ENCODE measurements around the gene RAI1. TPM values are rescaled to one million over a fixed set of nuclear protein-coding genes. Genes with fewer than 3 reads are reported as not detected.

The RAI1 gene
- total and polyA plus RNA-seq, 2 of the 13 experiments (the other 11 are each of a cell fraction or from before 2014, with no cell fraction given), result 3.4 to 5.2 TPM

DNA sequence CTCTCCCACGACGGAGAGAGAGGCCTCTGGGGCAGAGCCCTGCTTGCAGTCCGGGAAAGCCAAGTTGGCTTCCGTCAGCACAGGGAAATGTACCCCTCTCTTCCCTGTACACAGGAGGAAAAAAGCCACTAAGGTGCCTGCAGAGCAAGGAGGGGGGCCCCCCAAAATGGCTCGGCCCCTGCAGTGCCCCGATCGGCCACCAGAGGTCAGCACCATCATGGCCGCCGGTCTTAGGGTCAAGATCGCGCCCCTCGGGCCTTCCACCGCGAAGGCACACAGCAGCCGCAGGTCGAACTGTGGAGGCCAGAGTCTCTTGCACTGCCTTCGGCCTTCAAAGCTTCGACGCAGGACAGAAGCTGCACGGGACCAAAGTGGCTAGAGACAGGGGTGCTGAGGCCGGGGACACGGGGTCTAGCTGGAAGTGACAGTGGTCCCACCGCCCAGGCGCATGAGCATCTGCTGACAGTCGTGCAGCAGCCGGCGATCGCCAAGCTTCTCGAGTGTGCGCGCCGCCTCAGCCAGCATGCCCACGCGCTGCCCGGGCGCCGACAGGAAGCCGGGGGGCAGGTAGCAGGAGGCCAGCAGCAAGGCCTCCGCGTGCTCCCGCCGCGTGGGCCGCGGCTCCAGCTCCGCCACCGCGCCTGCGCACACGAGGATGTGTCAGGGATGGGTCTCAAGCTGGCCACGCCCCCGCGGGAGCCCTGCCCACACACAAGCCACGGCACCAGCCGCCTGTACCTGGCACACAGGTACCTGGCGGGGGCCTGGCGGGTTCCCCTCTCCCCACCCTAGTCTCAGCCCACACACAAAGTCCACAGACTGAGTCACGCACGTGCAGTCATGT, 131.2 kb downstream of the RAI1 start (continued):
- TF ChIP-seq GLMP (CRISPR knock-in tag; IDR thresholded peaks at IDR 0.05; ENCODE audit: borderline replicate concordance) (no peak), ZBTB38 (CRISPR knock-in tag; IDR thresholded peaks at IDR 0.05) (peak; percentile 91), ZNF556 (CRISPR knock-in tag; IDR thresholded peaks at IDR 0.05; ENCODE audit: borderline replicate concordance) (0 out of 2 replicates have a peak, but pooled peaks have one; percentile 37), ZNF883 (CRISPR knock-in tag; IDR thresholded peaks at IDR 0.05; ENCODE audit: not compliant biosample characterization) (no peak), ZNF747 (CRISPR knock-in tag; IDR thresholded peaks at IDR 0.05; ENCODE audit: borderline replicate concordance) (no peak), SMAD9 (CRISPR knock-in tag; IDR thresholded peaks at IDR 0.05) (no peak), SRY (CRISPR knock-in tag; IDR thresholded peaks at IDR 0.05) (no peak), ZNF12 (CRISPR knock-in tag; IDR thresholded peaks at IDR 0.05) (no peak), ZNF234 (CRISPR knock-in tag; conservative IDR thresholded peaks at IDR 0.05) (no peak), NFIC (IDR thresholded peaks at IDR 0.05; ENCODE audit: low read length) (no peak), PHF21A (CRISPR knock-in tag; IDR thresholded peaks at IDR 0.05) (peak; percentile 74; the same call in 1 of the 2 replicates), SKI (IDR thresholded peaks at IDR 0.05; ENCODE audit: partially characterized antibody) (peak; percentile 9), ZFP37 (CRISPR knock-in tag; IDR thresholded peaks at IDR 0.05; ENCODE audit: borderline replicate concordance) (0 out of 2 replicates have a peak, but pooled peaks have one; percentile 53), CAMTA2 (CRISPR knock-in tag; IDR thresholded peaks at IDR 0.05; ENCODE audit: borderline replicate concordance) (no peak), ZBTB2 (CRISPR knock-in tag; IDR thresholded peaks at IDR 0.05; ENCODE audit: low read depth) (no peak)
- TF ChIP-seq, protein P1, sequence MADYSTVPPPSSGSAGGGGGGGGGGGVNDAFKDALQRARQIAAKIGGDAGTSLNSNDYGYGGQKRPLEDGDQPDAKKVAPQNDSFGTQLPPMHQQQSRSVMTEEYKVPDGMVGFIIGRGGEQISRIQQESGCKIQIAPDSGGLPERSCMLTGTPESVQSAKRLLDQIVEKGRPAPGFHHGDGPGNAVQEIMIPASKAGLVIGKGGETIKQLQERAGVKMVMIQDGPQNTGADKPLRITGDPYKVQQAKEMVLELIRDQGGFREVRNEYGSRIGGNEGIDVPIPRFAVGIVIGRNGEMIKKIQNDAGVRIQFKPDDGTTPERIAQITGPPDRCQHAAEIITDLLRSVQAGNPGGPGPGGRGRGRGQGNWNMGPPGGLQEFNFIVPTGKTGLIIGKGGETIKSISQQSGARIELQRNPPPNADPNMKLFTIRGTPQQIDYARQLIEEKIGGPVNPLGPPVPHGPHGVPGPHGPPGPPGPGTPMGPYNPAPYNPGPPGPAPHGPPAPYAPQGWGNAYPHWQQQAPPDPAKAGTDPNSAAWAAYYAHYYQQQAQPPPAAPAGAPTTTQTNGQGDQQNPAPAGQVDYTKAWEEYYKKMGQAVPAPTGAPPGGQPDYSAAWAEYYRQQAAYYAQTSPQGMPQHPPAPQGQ (CRISPR knock-in tag; IDR thresholded peaks at IDR 0.05; ENCODE audit: borderline replicate concordance), result no peak
- TF ChIP-seq, protein P2, sequence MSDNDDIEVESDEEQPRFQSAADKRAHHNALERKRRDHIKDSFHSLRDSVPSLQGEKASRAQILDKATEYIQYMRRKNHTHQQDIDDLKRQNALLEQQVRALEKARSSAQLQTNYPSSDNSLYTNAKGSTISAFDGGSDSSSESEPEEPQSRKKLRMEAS (IDR thresholded peaks at IDR 0.05), result peak; percentile 58; the same call in 1 of the 2 replicates
- TF ChIP-seq, protein P3, sequence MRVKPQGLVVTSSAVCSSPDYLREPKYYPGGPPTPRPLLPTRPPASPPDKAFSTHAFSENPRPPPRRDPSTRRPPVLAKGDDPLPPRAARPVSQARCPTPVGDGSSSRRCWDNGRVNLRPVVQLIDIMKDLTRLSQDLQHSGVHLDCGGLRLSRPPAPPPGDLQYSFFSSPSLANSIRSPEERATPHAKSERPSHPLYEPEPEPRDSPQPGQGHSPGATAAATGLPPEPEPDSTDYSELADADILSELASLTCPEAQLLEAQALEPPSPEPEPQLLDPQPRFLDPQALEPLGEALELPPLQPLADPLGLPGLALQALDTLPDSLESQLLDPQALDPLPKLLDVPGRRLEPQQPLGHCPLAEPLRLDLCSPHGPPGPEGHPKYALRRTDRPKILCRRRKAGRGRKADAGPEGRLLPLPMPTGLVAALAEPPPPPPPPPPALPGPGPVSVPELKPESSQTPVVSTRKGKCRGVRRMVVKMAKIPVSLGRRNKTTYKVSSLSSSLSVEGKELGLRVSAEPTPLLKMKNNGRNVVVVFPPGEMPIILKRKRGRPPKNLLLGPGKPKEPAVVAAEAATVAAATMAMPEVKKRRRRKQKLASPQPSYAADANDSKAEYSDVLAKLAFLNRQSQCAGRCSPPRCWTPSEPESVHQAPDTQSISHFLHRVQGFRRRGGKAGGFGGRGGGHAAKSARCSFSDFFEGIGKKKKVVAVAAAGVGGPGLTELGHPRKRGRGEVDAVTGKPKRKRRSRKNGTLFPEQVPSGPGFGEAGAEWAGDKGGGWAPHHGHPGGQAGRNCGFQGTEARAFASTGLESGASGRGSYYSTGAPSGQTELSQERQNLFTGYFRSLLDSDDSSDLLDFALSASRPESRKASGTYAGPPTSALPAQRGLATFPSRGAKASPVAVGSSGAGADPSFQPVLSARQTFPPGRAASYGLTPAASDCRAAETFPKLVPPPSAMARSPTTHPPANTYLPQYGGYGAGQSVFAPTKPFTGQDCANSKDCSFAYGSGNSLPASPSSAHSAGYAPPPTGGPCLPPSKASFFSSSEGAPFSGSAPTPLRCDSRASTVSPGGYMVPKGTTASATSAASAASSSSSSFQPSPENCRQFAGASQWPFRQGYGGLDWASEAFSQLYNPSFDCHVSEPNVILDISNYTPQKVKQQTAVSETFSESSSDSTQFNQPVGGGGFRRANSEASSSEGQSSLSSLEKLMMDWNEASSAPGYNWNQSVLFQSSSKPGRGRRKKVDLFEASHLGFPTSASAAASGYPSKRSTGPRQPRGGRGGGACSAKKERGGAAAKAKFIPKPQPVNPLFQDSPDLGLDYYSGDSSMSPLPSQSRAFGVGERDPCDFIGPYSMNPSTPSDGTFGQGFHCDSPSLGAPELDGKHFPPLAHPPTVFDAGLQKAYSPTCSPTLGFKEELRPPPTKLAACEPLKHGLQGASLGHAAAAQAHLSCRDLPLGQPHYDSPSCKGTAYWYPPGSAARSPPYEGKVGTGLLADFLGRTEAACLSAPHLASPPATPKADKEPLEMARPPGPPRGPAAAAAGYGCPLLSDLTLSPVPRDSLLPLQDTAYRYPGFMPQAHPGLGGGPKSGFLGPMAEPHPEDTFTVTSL (CRISPR knock-in tag; IDR thresholded peaks at IDR 0.05; ENCODE audit: borderline replicate concordance), result no peak

Measured in HepG2 (cell line).